Ishikawa (cell line): ENCODE results near the gene ARHGAP33.

Experiments
- EGR1 ChIP-seq: IDR thresholded peaks from 2 replicates; pipeline ENCODE4 v1.6.1; 2012
- EP300 ChIP-seq: IDR thresholded peaks from 2 replicates; pipeline ENCODE4 v1.6.1; 2012; ENCODE audit warnings: borderline replicate concordance
- MAX ChIP-seq: IDR thresholded peaks from 2 replicates; pipeline ENCODE4 v1.6.1; 2012
- REST ChIP-seq: IDR thresholded peaks from 2 replicates; pipeline ENCODE4 v1.6.1; 2012; ENCODE audit warnings: low read depth, mild to moderate bottlenecking

GRCh38 chr19:35792312-35792711 is 16.9 kb downstream of the ARHGAP33 start:
- TF ChIP-seq REST (no peak), EP300 (no peak), MAX (no peak), EGR1 (no peak)
